Measurements from ENCODE around the gene PRKG1.

The PRKG1 gene

DNA sequence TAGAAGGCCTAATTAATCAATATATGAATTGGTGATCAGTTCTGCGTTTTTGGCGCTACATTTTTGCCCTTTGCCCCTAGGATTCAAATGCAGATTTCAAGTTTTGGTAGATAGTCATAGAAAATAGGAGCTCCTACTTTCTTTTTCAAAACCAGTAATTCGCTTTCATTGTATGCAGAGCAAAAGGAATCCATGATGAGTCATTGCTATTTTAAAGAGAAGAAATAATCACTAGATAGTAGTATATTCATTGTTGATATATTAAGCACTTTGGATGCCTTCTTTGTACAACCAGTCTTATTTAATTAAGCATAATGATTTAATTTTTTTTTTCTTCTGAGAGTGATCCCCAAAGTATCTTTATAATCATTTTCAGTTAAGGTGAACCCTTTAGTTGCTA lies 574.8 kb downstream of the PRKG1 start:
- Histone ChIP-seq H3K4me2 (ENCODE audit: low read depth, low read length, poor library complexity, severe bottlenecking) (no peak overlapping the region), H3F3A (ENCODE audit: insufficient read depth) (no peaks in the 10 kb centered on the region), H2AFZ (ENCODE audit: low read depth, low read length, severe bottlenecking) (no peak overlapping the region), H3K27ac (ENCODE audit: low read depth, low read length) (no peak overlapping the region), H3K9me2 (replicated peaks; ENCODE audit: insufficient read depth, low read length) (no peaks in the 10 kb centered on the region), H3K79me2 (ENCODE audit: insufficient read depth, low read length) (no peaks in the 10 kb centered on the region), H3K9ac (ENCODE audit: low read length) (no peak overlapping the region), H3K4me3 (ENCODE audit: insufficient read depth, low read length, poor library complexity, severe bottlenecking) (no peak overlapping the region), H4K20me1 (ENCODE audit: low read depth, low read length) (no peaks in the 10 kb centered on the region), H3K9me3 (ENCODE audit: insufficient read depth, low read length) (no peaks in the 10 kb centered on the region), H3K27me3 (ENCODE audit: low read length) (no peaks in the 10 kb centered on the region), H3K36me3 (ENCODE audit: low read length) (no peaks in the 10 kb centered on the region)
- TF ChIP-seq EZH2phosphoT487 (conservative IDR thresholded peaks at IDR 0.05; ENCODE audit: low read length), result no peak
- TF ChIP-seq, protein P1, sequence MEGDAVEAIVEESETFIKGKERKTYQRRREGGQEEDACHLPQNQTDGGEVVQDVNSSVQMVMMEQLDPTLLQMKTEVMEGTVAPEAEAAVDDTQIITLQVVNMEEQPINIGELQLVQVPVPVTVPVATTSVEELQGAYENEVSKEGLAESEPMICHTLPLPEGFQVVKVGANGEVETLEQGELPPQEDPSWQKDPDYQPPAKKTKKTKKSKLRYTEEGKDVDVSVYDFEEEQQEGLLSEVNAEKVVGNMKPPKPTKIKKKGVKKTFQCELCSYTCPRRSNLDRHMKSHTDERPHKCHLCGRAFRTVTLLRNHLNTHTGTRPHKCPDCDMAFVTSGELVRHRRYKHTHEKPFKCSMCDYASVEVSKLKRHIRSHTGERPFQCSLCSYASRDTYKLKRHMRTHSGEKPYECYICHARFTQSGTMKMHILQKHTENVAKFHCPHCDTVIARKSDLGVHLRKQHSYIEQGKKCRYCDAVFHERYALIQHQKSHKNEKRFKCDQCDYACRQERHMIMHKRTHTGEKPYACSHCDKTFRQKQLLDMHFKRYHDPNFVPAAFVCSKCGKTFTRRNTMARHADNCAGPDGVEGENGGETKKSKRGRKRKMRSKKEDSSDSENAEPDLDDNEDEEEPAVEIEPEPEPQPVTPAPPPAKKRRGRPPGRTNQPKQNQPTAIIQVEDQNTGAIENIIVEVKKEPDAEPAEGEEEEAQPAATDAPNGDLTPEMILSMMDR (IDR thresholded peaks at IDR 0.05; ENCODE audit: insufficient read depth, low read length, poor library complexity, severe bottlenecking), result no peak

GRCh38 chr10:51651063-51651462 lies 576.8 kb downstream of the PRKG1 start:
- Histone ChIP-seq H3K79me2 (ENCODE audit: insufficient read depth, low read length) (no peaks in the 10 kb centered on the region), H3K36me3 (ENCODE audit: low read length) (no peaks in the 10 kb centered on the region), H3K4me2 (ENCODE audit: low read depth, low read length, poor library complexity, severe bottlenecking) (no peak overlapping the region), H3K4me3 (ENCODE audit: insufficient read depth, low read length, poor library complexity, severe bottlenecking) (no peak overlapping the region), H3K9ac (ENCODE audit: low read length) (no peak overlapping the region), H3K27ac (ENCODE audit: low read depth, low read length) (no peak overlapping the region), H3F3A (ENCODE audit: insufficient read depth) (no peaks in the 10 kb centered on the region), H3K9me3 (ENCODE audit: insufficient read depth, low read length) (no peaks in the 10 kb centered on the region), H3K27me3 (ENCODE audit: low read length) (no peaks in the 10 kb centered on the region), H2AFZ (ENCODE audit: low read depth, low read length, severe bottlenecking) (no peak overlapping the region), H3K9me2 (replicated peaks; ENCODE audit: insufficient read depth, low read length) (no peaks in the 10 kb centered on the region), H4K20me1 (ENCODE audit: low read depth, low read length) (no peaks in the 10 kb centered on the region)
- TF ChIP-seq, protein P1 (IDR thresholded peaks at IDR 0.05; ENCODE audit: insufficient read depth, low read length, poor library complexity, severe bottlenecking), result no peak
- no peak for TF ChIP-seq EZH2phosphoT487 (conservative IDR thresholded peaks at IDR 0.05; ENCODE audit: low read length)

DNA sequence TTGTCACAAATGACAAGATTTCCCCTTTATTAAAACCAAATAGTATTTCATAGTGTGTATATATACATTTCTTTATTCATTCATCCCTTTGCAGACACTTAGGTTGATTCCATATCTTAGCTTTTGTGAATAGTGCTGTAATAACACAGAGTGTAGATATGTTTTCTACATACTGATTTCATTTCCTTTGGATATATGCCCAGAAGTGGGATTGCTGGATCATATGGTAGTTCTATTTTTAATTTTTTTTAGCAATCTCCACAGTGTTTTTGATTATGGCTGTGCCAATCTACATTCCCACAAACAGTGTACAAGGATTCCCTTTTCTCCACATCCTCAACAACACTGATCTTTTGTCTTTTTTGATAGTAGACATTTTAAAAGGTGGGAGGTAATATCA lies 578.7 kb downstream of the PRKG1 start:
- Histone ChIP-seq H3K9me3 (ENCODE audit: insufficient read depth, low read length) (no peaks in the 10 kb centered on the region), H4K20me1 (ENCODE audit: low read depth, low read length) (no peaks in the 10 kb centered on the region), H3K9me2 (replicated peaks; ENCODE audit: insufficient read depth, low read length) (no peaks in the 10 kb centered on the region), H3K27ac (ENCODE audit: low read depth, low read length) (no peak overlapping the region), H2AFZ (ENCODE audit: low read depth, low read length, severe bottlenecking) (no peak overlapping the region), H3K79me2 (ENCODE audit: insufficient read depth, low read length) (no peaks in the 10 kb centered on the region), H3K36me3 (ENCODE audit: low read length) (no peaks in the 10 kb centered on the region), H3K9ac (ENCODE audit: low read length) (no peak overlapping the region), H3K4me2 (ENCODE audit: low read depth, low read length, poor library complexity, severe bottlenecking) (no peak overlapping the region), H3K4me3 (ENCODE audit: insufficient read depth, low read length, poor library complexity, severe bottlenecking) (no peak overlapping the region), H3K27me3 (ENCODE audit: low read length) (no peaks in the 10 kb centered on the region), H3F3A (ENCODE audit: insufficient read depth) (no peaks in the 10 kb centered on the region)
- no peak for TF ChIP-seq EZH2phosphoT487 (conservative IDR thresholded peaks at IDR 0.05; ENCODE audit: low read length)
- TF ChIP-seq, protein P1 (IDR thresholded peaks at IDR 0.05; ENCODE audit: insufficient read depth, low read length, poor library complexity, severe bottlenecking), result no peak
